ENCODE data around the gene APBA2. TPM values are rescaled to one million over a fixed set of nuclear protein-coding genes. Genes with fewer than 3 reads are reported as not detected.

APBA2 gene
- polyA plus RNA-seq, 3 donors, result 13.1 to 16.6 (median 15.2) TPM

- no peak for DNase-seq (ENCODE audit: extremely low read depth in 1 of 11, low read depth in 9 of 11, low spot score in 4 of 11)
These were observed 5.1 kb downstream of the APBA2 start for GRCh38 chr15:28890711-28891495.

- no peak for DNase-seq (ENCODE audit: extremely low read depth in 1 of 11, low read depth in 9 of 11, low spot score in 4 of 11)
These were observed 5.8 kb downstream of the APBA2 start for GRCh38 chr15:28891588-28891987.

- no peak for DNase-seq (ENCODE audit: extremely low read depth in 1 of 11, low read depth in 9 of 11, low spot score in 4 of 11)
These were observed 7.2 kb downstream of the APBA2 start for GRCh38 chr15:28892789-28893610.

GRCh38 chr15:28894631-28895030 is 8.9 kb downstream of the APBA2 start:
- no peak for DNase-seq (ENCODE audit: extremely low read depth in 1 of 11, low read depth in 9 of 11, low spot score in 4 of 11)

GRCh38 chr15:28895146-28895545 is 9.4 kb downstream of the APBA2 start:
- no peak for DNase-seq (ENCODE audit: extremely low read depth in 1 of 11, low read depth in 9 of 11, low spot score in 4 of 11)

GRCh38 chr15:28895566-28895965 is 9.8 kb downstream of the APBA2 start:
- no peak for DNase-seq (ENCODE audit: extremely low read depth in 1 of 11, low read depth in 9 of 11, low spot score in 4 of 11)

GRCh38 chr15:28896951-28897350 is 11.2 kb downstream of the APBA2 start:
- no peak for DNase-seq (ENCODE audit: extremely low read depth in 1 of 11, low read depth in 9 of 11, low spot score in 4 of 11)

- no peak for DNase-seq (ENCODE audit: extremely low read depth in 1 of 11, low read depth in 9 of 11, low spot score in 4 of 11)
These were observed 12.2 kb downstream of the APBA2 start for GRCh38 chr15:28897861-28898585.

- DNase-seq (ENCODE audit: extremely low read depth in 1 of 11, low read depth in 9 of 11, low spot score in 4 of 11), result no peak
These were observed 13.4 kb downstream of the APBA2 start for GRCh38 chr15:28899061-28899738.

GRCh38 chr15:28900041-28900891 is 14.5 kb downstream of the APBA2 start:
- no peak for DNase-seq (ENCODE audit: extremely low read depth in 1 of 11, low read depth in 9 of 11, low spot score in 4 of 11)

GRCh38 chr15:28900892-28901586 is 15.3 kb downstream of the APBA2 start:
- DNase-seq (ENCODE audit: extremely low read depth in 1 of 11, low read depth in 9 of 11, low spot score in 4 of 11), result no peak

GRCh38 chr15:28901587-28901980 is 15.8 kb downstream of the APBA2 start:
- DNase-seq (ENCODE audit: extremely low read depth in 1 of 11, low read depth in 9 of 11, low spot score in 4 of 11), result no peak

- DNase-seq (ENCODE audit: extremely low read depth in 1 of 11, low read depth in 9 of 11, low spot score in 4 of 11), result no peak
These were observed 16.4 kb downstream of the APBA2 start for GRCh38 chr15:28901987-28902745.

GRCh38 chr15:28902856-28903255 is 17.1 kb downstream of the APBA2 start:
- DNase-seq (ENCODE audit: extremely low read depth in 1 of 11, low read depth in 9 of 11, low spot score in 4 of 11), result no peak

GRCh38 chr15:28903555-28903954 is 17.8 kb downstream of the APBA2 start:
- DNase-seq (ENCODE audit: extremely low read depth in 1 of 11, low read depth in 9 of 11, low spot score in 4 of 11), result no peak

GRCh38 chr15:28904003-28904402 is 18.2 kb downstream of the APBA2 start:
- DNase-seq (ENCODE audit: extremely low read depth in 1 of 11, low read depth in 9 of 11, low spot score in 4 of 11), result no peak

All from renal cortex interstitium (tissue), 11 donors.